ENCODE data around the gene COL13A1.

Gene COL13A1

GRCh38 chr10:69897432-69897831 lies 95.7 kb downstream of the COL13A1 start:
- Histone ChIP-seq H3K4me3 (ENCODE audit: low read depth in 1 of 5, low read length in 5 of 5) (no peak overlapping the region), H3K27me3 (ENCODE audit: control insufficient read depth in 5 of 5, insufficient read depth in 4 of 5, low read length in 5 of 5) (peaks cover 0 to 10% (median 4%) of the 10 kb centered on the region in 5 donors), H3K27ac (ENCODE audit: low read depth, low read length) (no peak overlapping the region), H3K36me3 (ENCODE audit: control insufficient read depth in 5 of 5, insufficient read depth in 5 of 5, low read length in 5 of 5) (no peaks in the 10 kb centered on the region), H3K9me3 (ENCODE audit: control insufficient read depth in 5 of 5, low read length in 5 of 5) (no peaks in the 10 kb centered on the region), H3K9ac (ENCODE audit: low read length in 5 of 5) (no peak overlapping the region), H3K4me1 (ENCODE audit: control insufficient read depth in 5 of 5, insufficient read depth in 5 of 5, low read length in 5 of 5) (peaks cover 0 to 5% (median 3%) of the 10 kb centered on the region in 5 donors)

- H3K4me3 ChIP-seq (ENCODE audit: low read depth in 1 of 5, low read length in 5 of 5), result no peak overlapping the region
- no peaks in the 10 kb centered on the region for H3K36me3 ChIP-seq (ENCODE audit: control insufficient read depth in 5 of 5, insufficient read depth in 5 of 5, low read length in 5 of 5)
- H3K4me1 ChIP-seq (ENCODE audit: control insufficient read depth in 5 of 5, insufficient read depth in 5 of 5, low read length in 5 of 5), result peaks cover 0 to 7% (median 7%) of the 10 kb centered on the region in 5 donors
- H3K9ac ChIP-seq (ENCODE audit: low read length in 5 of 5), result no peak overlapping the region
- no peaks in the 10 kb centered on the region for H3K9me3 ChIP-seq (ENCODE audit: control insufficient read depth in 5 of 5, low read length in 5 of 5)
- peaks cover 0 to 10% (median 4%) of the 10 kb centered on the region in 5 donors for H3K27me3 ChIP-seq (ENCODE audit: control insufficient read depth in 5 of 5, insufficient read depth in 4 of 5, low read length in 5 of 5)
- H3K27ac ChIP-seq (ENCODE audit: low read depth, low read length), result no peak overlapping the region
Observed at GRCh38 chr10:69897999-69898398, 96.3 kb downstream of the COL13A1 start.

DNA sequence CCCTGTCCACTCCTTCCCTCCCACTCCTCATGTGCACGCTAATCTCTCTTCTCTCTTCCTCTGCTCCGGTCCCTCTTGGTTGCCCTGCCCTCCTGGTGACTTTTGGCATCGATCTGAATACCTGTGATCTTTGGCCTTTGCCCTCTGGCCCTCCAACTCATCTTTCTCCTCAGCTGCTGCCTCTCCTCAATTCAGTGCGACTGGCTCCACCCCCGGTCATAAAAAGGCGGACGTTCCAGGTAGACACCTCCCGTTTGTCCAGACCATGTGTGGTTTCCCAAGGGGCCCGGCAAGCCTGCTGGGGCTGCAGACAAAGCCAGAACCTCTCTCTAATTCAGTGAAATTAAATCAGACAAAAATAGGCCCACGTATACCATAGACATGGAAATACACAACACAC lies 96.8 kb downstream of the COL13A1 start:
- H3K4me3 ChIP-seq (ENCODE audit: low read depth in 1 of 5, low read length in 5 of 5), result no peak overlapping the region
- peaks cover 0 to 10% (median 4%) of the 10 kb centered on the region in 5 donors for H3K27me3 ChIP-seq (ENCODE audit: control insufficient read depth in 5 of 5, insufficient read depth in 4 of 5, low read length in 5 of 5)
- peaks cover 0 to 11% (median 11%) of the 10 kb centered on the region in 5 donors for H3K4me1 ChIP-seq (ENCODE audit: control insufficient read depth in 5 of 5, insufficient read depth in 5 of 5, low read length in 5 of 5)
- H3K9me3 ChIP-seq (ENCODE audit: control insufficient read depth in 5 of 5, low read length in 5 of 5), result no peaks in the 10 kb centered on the region
- H3K36me3 ChIP-seq (ENCODE audit: control insufficient read depth in 5 of 5, insufficient read depth in 5 of 5, low read length in 5 of 5), result no peaks in the 10 kb centered on the region
- H3K27ac ChIP-seq (ENCODE audit: low read depth, low read length), result no peak overlapping the region
- H3K9ac ChIP-seq (ENCODE audit: low read length in 5 of 5), result no peak overlapping the region

DNA sequence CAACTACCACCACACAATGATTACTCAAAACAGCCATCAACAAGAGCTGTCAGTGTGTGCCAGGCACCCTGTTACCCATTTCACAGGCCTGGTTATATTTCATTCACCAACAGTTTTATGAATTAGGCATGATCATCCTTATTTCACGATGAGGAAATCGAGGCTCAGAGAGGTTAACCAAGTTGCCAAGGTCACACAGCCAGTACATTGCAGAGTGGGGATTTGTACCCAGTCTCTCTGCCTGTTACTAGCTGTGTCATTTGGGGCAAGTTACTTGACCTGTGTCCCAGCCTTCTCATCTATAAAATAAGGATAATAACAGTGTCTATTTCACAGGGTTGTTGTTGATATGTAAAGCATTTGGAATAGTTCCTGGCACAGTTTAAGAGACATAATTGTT lies 97.2 kb downstream of the COL13A1 start:
- Histone ChIP-seq H3K36me3 (ENCODE audit: control insufficient read depth in 5 of 5, insufficient read depth in 5 of 5, low read length in 5 of 5) (no peaks in the 10 kb centered on the region), H3K9me3 (ENCODE audit: control insufficient read depth in 5 of 5, low read length in 5 of 5) (no peaks in the 10 kb centered on the region), H3K4me1 (ENCODE audit: control insufficient read depth in 5 of 5, insufficient read depth in 5 of 5, low read length in 5 of 5) (peaks cover 0 to 11% (median 11%) of the 10 kb centered on the region in 5 donors), H3K4me3 (ENCODE audit: low read depth in 1 of 5, low read length in 5 of 5) (no peak overlapping the region), H3K27ac (ENCODE audit: low read depth, low read length) (no peak overlapping the region), H3K9ac (ENCODE audit: low read length in 5 of 5) (no peak overlapping the region), H3K27me3 (ENCODE audit: control insufficient read depth in 5 of 5, insufficient read depth in 4 of 5, low read length in 5 of 5) (peaks cover 0 to 12% (median 3%) of the 10 kb centered on the region in 5 donors)

- H3K9ac ChIP-seq (ENCODE audit: low read length in 5 of 5), result no peak overlapping the region
- H3K4me1 ChIP-seq (ENCODE audit: control insufficient read depth in 5 of 5, insufficient read depth in 5 of 5, low read length in 5 of 5), result peaks cover 0 to 11% (median 11%) of the 10 kb centered on the region in 5 donors
- no peaks in the 10 kb centered on the region for H3K9me3 ChIP-seq (ENCODE audit: control insufficient read depth in 5 of 5, low read length in 5 of 5)
- H3K4me3 ChIP-seq (ENCODE audit: low read depth in 1 of 5, low read length in 5 of 5), result no peak overlapping the region
- no peak overlapping the region for H3K27ac ChIP-seq (ENCODE audit: low read depth, low read length)
- peaks cover 0 to 8% (median 3%) of the 10 kb centered on the region in 5 donors for H3K27me3 ChIP-seq (ENCODE audit: control insufficient read depth in 5 of 5, insufficient read depth in 4 of 5, low read length in 5 of 5)
- H3K36me3 ChIP-seq (ENCODE audit: control insufficient read depth in 5 of 5, insufficient read depth in 5 of 5, low read length in 5 of 5), result no peaks in the 10 kb centered on the region
Observed at GRCh38 chr10:69899727-69900595, 98.3 kb downstream of the COL13A1 start.

DNA sequence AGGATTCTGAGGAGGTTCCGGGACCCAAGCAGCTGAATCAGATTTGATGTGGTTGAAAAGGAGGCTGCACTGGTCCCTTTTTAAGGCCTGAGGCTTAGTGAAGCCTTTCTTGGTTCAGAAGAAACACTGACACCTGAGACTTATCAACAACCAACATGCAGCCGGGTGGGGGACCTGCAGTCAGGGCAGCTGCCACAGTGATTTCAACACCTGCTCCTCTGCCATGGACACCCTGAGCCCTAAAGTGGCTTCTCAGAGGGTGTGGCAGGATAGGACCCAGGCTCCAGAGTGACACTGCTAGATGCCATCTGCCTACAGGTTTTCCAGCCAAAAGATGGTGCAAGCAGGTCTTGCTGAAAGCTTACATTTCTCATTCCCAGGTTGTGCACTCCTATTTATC lies 99.3 kb downstream of the COL13A1 start:
- Histone ChIP-seq H3K9me3 (ENCODE audit: control insufficient read depth in 5 of 5, low read length in 5 of 5) (no peaks in the 10 kb centered on the region), H3K27ac (ENCODE audit: low read depth, low read length) (no peak overlapping the region), H3K4me1 (ENCODE audit: control insufficient read depth in 5 of 5, insufficient read depth in 5 of 5, low read length in 5 of 5) (peaks cover 0 to 11% (median 11%) of the 10 kb centered on the region in 5 donors), H3K27me3 (ENCODE audit: control insufficient read depth in 5 of 5, insufficient read depth in 4 of 5, low read length in 5 of 5) (peaks cover 0 to 5% (median 0%) of the 10 kb centered on the region in 5 donors), H3K4me3 (ENCODE audit: low read depth in 1 of 5, low read length in 5 of 5) (no peak overlapping the region), H3K36me3 (ENCODE audit: control insufficient read depth in 5 of 5, insufficient read depth in 5 of 5, low read length in 5 of 5) (no peaks in the 10 kb centered on the region), H3K9ac (ENCODE audit: low read length in 5 of 5) (no peak overlapping the region)

- Histone ChIP-seq H3K27ac (ENCODE audit: low read depth, low read length) (no peak overlapping the region), H3K9ac (ENCODE audit: low read length in 5 of 5) (no peak overlapping the region), H3K27me3 (ENCODE audit: control insufficient read depth in 5 of 5, insufficient read depth in 4 of 5, low read length in 5 of 5) (peaks cover 0 to 2% (median 0%) of the 10 kb centered on the region in 5 donors), H3K4me1 (ENCODE audit: control insufficient read depth in 5 of 5, insufficient read depth in 5 of 5, low read length in 5 of 5) (peaks cover 0 to 11% (median 11%) of the 10 kb centered on the region in 5 donors), H3K4me3 (ENCODE audit: low read depth in 1 of 5, low read length in 5 of 5) (no peak overlapping the region), H3K9me3 (ENCODE audit: control insufficient read depth in 5 of 5, low read length in 5 of 5) (no peaks in the 10 kb centered on the region), H3K36me3 (ENCODE audit: control insufficient read depth in 5 of 5, insufficient read depth in 5 of 5, low read length in 5 of 5) (no peaks in the 10 kb centered on the region)
Observed at GRCh38 chr10:69901628-69902505, 100.2 kb downstream of the COL13A1 start.

DNA sequence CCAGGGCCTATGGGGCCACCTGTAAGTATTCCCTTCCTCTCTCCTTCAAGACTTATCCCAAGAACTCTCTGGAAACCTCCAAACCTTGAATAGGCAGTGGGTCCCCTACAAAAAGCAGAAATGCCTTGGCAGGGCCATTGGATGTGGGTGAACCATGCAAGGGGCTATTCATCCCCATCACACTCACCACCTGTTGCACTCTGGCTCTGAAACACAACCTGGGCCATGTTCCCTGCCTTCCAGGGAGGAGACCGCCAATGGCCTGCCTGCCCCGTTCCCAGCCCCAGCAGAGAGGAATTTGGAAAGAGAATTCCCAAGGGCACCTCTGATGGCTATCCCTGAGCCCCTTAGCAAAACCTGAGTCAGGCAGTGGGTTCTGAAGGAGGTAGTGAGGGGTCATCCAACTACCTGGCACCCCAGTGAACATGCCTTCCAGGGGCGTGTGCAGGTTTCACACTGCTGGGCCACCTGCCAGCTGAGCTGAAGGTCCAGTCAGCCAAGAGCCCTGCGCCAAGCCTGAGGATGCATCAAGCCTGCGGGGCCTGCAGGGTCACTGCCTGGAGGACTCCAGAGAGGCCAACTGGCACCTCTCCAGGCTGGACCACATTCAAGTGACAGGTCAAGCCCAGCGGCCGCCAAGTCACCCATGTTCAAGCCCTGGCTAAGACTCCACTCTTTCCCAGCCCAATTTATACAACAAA lies 101.3 kb downstream of the COL13A1 start:
- peaks cover 0 to 11% (median 11%) of the 10 kb centered on the region in 5 donors for H3K4me1 ChIP-seq (ENCODE audit: control insufficient read depth in 5 of 5, insufficient read depth in 5 of 5, low read length in 5 of 5)
- H3K9me3 ChIP-seq (ENCODE audit: control insufficient read depth in 5 of 5, low read length in 5 of 5), result no peaks in the 10 kb centered on the region
- no peaks in the 10 kb centered on the region for H3K36me3 ChIP-seq (ENCODE audit: control insufficient read depth in 5 of 5, insufficient read depth in 5 of 5, low read length in 5 of 5)
- peaks cover 0 to 2% (median 0%) of the 10 kb centered on the region in 5 donors for H3K27me3 ChIP-seq (ENCODE audit: control insufficient read depth in 5 of 5, insufficient read depth in 4 of 5, low read length in 5 of 5)
- H3K27ac ChIP-seq (ENCODE audit: low read depth, low read length), result no peak overlapping the region
- H3K9ac ChIP-seq (ENCODE audit: low read length in 5 of 5), result no peak overlapping the region
- no peak overlapping the region for H3K4me3 ChIP-seq (ENCODE audit: low read depth in 1 of 5, low read length in 5 of 5)

GRCh38 chr10:69904533-69904932 lies 102.8 kb downstream of the COL13A1 start:
- no peaks in the 10 kb centered on the region for H3K9me3 ChIP-seq (ENCODE audit: control insufficient read depth in 5 of 5, low read length in 5 of 5)
- no peak overlapping the region for H3K27ac ChIP-seq (ENCODE audit: low read depth, low read length)
- no peak overlapping the region for H3K9ac ChIP-seq (ENCODE audit: low read length in 5 of 5)
- H3K4me3 ChIP-seq (ENCODE audit: low read depth in 1 of 5, low read length in 5 of 5), result no peak overlapping the region
- H3K36me3 ChIP-seq (ENCODE audit: control insufficient read depth in 5 of 5, insufficient read depth in 5 of 5, low read length in 5 of 5), result no peaks in the 10 kb centered on the region
- peaks cover 0 to 17% (median 14%) of the 10 kb centered on the region in 5 donors for H3K4me1 ChIP-seq (ENCODE audit: control insufficient read depth in 5 of 5, insufficient read depth in 5 of 5, low read length in 5 of 5)
- peaks cover 0 to 2% (median 0%) of the 10 kb centered on the region in 5 donors for H3K27me3 ChIP-seq (ENCODE audit: control insufficient read depth in 5 of 5, insufficient read depth in 4 of 5, low read length in 5 of 5)
